GM20000 (cell line): Measurements from ENCODE around the gene CORIN.

Source experiments
- DNase-seq: peaks from one replicate; pipeline ENCODE4 v3.0.0; 2012; ENCODE audit warnings: low spot score
- TF ChIP-seq, protein P1 (sequence below): IDR thresholded peaks from 2 replicates; pipeline ENCODE4 v1.5.1; 2012; ENCODE audit warnings: mild to moderate bottlenecking, control low read depth; ENCODE audit errors: extremely low read depth, missing control alignments

Gene CORIN

DNA sequence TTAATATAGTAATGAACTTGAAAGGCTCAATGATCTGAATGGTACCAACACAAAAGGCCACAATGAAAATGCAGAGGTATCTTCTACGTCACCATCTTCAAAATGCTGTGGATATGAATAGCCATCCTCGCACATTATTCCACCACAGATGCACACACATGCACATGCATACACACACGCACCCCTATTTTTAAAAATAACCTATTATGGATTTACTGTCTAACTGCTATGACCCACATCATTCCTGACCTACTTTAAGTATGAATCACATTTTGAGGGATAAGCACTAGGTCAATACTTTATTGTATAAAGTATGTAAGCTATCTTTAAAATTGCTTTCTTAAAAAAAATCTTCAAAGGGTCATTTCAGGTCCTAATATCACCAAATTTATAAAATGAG lies 24.4 kb upstream of the CORIN start:
- TF ChIP-seq, protein P1, sequence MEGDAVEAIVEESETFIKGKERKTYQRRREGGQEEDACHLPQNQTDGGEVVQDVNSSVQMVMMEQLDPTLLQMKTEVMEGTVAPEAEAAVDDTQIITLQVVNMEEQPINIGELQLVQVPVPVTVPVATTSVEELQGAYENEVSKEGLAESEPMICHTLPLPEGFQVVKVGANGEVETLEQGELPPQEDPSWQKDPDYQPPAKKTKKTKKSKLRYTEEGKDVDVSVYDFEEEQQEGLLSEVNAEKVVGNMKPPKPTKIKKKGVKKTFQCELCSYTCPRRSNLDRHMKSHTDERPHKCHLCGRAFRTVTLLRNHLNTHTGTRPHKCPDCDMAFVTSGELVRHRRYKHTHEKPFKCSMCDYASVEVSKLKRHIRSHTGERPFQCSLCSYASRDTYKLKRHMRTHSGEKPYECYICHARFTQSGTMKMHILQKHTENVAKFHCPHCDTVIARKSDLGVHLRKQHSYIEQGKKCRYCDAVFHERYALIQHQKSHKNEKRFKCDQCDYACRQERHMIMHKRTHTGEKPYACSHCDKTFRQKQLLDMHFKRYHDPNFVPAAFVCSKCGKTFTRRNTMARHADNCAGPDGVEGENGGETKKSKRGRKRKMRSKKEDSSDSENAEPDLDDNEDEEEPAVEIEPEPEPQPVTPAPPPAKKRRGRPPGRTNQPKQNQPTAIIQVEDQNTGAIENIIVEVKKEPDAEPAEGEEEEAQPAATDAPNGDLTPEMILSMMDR, result no peak
- no peak for DNase-seq

DNA sequence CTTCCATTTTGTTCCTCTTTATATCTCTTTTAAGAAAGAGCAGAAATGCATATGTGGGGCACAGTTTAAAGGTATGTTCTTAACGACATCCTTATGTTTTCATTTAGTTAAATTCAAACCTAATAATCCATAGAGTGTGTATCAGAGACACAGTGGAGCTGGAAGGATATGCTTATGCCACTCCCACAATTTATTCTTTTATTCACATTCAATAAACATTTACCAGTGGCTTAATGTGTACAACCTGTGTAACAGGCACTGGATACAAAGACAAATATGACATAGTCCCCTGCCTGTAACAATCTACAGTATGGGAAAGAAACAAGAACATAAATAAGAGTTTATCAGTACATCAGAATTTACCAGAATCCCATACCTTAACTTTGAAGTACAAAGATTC lies 22.4 kb upstream of the CORIN start:
- DNase-seq, result no peak
- TF ChIP-seq, protein P1, result no peak

DNA sequence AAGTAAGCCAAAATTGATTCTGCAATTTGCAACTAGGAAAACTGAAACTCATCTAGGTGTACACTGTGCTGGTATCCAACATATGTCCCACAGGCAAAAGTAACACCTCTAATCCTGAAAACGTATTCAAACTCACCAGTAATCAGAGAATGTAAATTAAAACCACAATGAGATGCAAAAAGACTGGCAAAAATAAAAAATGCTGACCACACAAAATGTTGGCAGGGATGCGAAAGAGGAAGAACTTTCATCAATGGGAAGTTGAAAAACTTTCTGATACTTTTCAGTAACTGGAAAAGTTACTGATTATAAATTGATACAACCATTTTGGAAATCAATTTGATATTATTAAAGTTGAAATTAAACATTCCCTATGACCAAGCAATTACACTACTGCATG lies 20.1 kb upstream of the CORIN start:
- TF ChIP-seq, protein P1, result no peak
- no peak for DNase-seq

DNA sequence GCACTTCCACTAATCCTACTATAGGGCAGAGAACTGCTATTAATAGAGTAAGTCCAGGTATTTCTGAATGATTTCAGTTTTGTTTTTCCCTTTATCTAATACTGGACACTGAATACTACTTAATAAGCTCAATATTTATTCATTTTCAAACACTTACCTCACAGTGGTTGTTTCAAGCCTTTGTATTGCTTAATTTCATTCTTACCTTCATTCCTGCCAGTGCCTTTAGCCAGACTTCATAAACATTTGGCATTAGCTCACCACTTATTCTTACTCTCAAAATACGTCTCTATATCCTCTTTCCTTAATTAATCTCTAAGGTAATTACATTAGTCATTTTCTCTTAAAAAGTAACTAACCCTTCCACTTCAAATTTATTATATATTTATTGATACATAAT lies 18.8 kb upstream of the CORIN start:
- TF ChIP-seq, protein P1, result no peak
- DNase-seq, result no peak

DNA sequence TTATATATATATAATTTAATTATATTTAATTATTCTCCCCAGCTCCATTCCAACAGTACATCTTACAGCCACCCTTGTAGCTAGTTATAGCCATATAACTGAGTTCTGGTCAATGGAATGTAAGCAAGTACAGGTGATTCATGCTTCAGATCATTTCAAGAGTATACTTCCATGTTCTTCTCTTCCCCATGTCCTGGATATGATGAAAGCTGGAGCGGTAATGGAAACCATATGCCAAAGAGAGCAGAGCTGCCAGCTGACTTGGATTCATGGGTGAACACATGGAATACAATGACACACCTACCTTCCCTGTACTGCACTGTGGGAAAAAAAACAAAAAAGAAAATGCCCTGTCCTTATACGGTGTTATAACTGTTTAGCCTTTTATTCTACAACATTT lies 17.5 kb upstream of the CORIN start:
- no peak for DNase-seq
- TF ChIP-seq, protein P1, result no peak

DNA sequence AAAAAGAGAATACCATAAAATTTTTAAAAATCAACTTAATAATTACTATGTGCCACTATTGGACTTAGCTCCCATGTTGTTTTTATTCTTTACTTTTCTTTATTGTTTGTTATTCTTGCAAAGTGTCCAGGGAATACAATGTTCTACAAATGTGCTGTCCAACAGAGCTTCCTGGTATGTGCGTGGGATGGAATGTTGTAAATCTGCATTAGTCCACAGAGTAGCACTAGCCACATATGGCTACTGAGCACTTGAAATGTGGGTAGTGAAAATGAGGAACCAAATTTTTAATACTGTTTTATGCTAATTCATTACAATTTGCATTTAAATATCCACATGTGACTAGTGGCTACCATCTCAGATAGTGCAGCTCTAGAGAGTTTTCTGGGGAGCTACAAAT lies 14.3 kb upstream of the CORIN start:
- TF ChIP-seq, protein P1, result no peak
- no peak for DNase-seq

DNA sequence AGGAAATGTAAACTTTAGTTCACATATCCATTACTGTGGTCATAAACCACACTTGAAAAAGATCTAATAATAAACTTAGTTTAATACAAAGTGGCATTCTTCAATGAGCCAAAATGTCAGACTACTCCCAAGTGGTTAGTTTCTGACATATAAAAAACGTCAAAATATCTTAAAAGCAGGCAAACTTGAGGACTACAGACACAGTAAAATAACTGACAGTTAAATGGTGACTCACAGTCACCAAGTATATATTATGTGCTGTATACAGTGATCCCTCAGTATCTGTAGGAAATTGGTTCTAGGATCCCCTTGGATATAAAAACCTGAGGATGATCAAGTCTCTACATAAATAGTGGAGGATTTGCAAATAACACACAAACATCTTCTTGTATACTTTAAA lies 11.6 kb upstream of the CORIN start:
- TF ChIP-seq, protein P1, result no peak
- no peak for DNase-seq

DNA sequence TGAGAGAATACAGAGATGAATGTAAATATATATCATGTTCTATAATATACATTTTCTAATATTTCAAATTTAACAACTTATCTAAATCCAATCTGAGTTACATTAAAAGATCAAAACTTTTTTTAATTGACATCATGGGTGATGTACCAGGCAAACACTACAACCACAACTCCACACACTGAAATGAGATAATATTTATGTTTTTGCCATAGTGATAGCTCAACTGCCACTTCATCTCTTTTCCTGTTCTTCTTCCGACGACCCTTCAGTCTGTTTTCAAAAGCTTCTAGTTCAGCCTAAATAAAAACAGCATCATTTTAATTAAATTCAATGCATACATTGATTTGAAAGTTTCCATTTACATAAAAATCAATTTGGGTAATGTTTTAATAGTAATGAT lies 10.2 kb upstream of the CORIN start:
- TF ChIP-seq, protein P1, result no peak
- DNase-seq, result no peak
